Prostate gland (tissue), 2 donors: Measurements from ENCODE around the gene MACO1. TPM values are rescaled to one million over a fixed set of nuclear protein-coding genes. Genes with fewer than 3 reads are reported as not detected.

Source experiments
- DNase-seq: peaks from one replicate; pipeline ENCODE4 v3.0.0-alpha.2; 2019; ENCODE audit warnings: low spot score
- H3K27ac ChIP-seq, 2 donors: fragments of 200-600 bp; sonication (generic); 2 replicates each; pipeline ENCODE4 v1.5.1; 2017 to 2019
- H3K27me3 ChIP-seq: fragments of 200-600 bp; sonication (generic); replicated peaks from 2 replicates; pipeline ENCODE4 v1.5.1; 2019; ENCODE audit not compliant: insufficient read depth
- H3K36me3 ChIP-seq, 2 donors: fragments of 200-600 bp; sonication (generic); 1 replicate in 1 of 2; 2 replicates in 1 of 2; pipeline versions ENCODE4 v1.5.1 to v1.8.1; 2017 to 2019
- H3K4me1 ChIP-seq: fragments of 200-600 bp; sonication (generic); replicated peaks from 2 replicates; pipeline ENCODE4 v1.5.1; 2019
- H3K4me3 ChIP-seq, 2 donors: fragments of 200-600 bp; sonication (generic); 2 replicates each; pipeline ENCODE4 v1.5.1; 2017 to 2019
- H3K9me3 ChIP-seq: fragments of 200-600 bp; sonication (generic); 2 replicates; pipeline ENCODE4 v1.5.1; 2017
- POLR2A ChIP-seq: fragments of 450-650 bp; IDR thresholded peaks from one replicate; pipeline ENCODE4 v1.6.1; 2016; ENCODE audit warnings: antibody characterized with exemption, mild to moderate bottlenecking
- POLR2AphosphoS5 ChIP-seq: sonication (generic); formaldehyde crosslinking; IDR thresholded peaks from one replicate; pipeline ENCODE4 v1.6.1; 2017; ENCODE audit warnings: antibody characterized with exemption
- WGBS: methylation state at CpG from one replicate; pipeline ENCODE4 v1.1.5; 2018; 5-methylcytosine and 5-hydroxymethylcytosine counted together
- intact Hi-C: fragments of 100-400 bp; cut with DNase I; formaldehyde crosslinking; loops from one replicate; pipeline ENCODE4 v1.14.2; 2022
- total RNA-seq, 2 donors: library from RNA; depleted of rRNA; stranded (reverse); fragments of >200 nt; gene quantifications; one replicate each; pipeline ENCODE4 v1.1.0, GENCODE V29; 2016
- TF ChIP-seq, protein P1 (sequence below), 4 experiments: fragments of 200-600 bp in 2 of 4; fragments of 450-650 bp in 2 of 4; sonication (generic) in 2 of 4; IDR thresholded peaks; 1 replicate in 3 of 4; 2 replicates in 1 of 4; pipeline ENCODE4 v1.5.1; 2016 to 2019; ENCODE audit warnings: antibody characterized with exemption in 4 of 4, mild to moderate bottlenecking in 2 of 4, moderate library complexity in 2 of 4

MACO1 gene
- total RNA-seq, 2 donors from 2014 or later: 25.5 to 31.0 TPM

DNA sequence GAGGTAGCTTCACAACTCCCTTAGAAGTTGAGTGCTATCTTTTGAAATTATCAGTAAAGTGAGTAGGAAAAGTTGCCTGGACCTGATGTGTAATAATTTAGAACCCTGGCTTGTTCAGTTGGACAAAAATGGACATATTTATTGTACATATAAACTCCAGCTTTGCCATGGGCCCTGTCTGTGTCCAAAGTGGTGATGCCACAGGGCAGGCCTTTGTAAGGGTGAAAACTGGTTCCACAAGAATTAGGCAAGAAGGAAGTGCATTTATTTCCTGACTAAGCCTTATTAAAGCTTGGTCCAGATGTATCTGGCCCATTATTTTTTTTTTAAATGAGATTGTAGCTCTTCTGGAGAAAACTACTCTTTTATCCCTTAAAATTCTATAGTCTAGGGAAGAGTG lies 47.9 kb downstream of the MACO1 start:
- DNase-seq: peak; percentile 69
- no peaks in the 10 kb centered on the region for H3K27me3 ChIP-seq
- H3K36me3 ChIP-seq: no peaks in the 10 kb centered on the region
- intact Hi-C loops: no loop called here
- H3K9me3 ChIP-seq: no peaks in the 10 kb centered on the region
- TF ChIP-seq POLR2A (no peak), POLR2AphosphoS5 (peak; percentile 80)
- TF ChIP-seq, protein P1, sequence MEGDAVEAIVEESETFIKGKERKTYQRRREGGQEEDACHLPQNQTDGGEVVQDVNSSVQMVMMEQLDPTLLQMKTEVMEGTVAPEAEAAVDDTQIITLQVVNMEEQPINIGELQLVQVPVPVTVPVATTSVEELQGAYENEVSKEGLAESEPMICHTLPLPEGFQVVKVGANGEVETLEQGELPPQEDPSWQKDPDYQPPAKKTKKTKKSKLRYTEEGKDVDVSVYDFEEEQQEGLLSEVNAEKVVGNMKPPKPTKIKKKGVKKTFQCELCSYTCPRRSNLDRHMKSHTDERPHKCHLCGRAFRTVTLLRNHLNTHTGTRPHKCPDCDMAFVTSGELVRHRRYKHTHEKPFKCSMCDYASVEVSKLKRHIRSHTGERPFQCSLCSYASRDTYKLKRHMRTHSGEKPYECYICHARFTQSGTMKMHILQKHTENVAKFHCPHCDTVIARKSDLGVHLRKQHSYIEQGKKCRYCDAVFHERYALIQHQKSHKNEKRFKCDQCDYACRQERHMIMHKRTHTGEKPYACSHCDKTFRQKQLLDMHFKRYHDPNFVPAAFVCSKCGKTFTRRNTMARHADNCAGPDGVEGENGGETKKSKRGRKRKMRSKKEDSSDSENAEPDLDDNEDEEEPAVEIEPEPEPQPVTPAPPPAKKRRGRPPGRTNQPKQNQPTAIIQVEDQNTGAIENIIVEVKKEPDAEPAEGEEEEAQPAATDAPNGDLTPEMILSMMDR (IDR thresholded peaks at IDR 0.05): no peak
- H3K4me3 ChIP-seq: no peak overlapping the region
- peak overlapping the region; percentile 45 to 65 for H3K27ac ChIP-seq
- peaks cover 7% of the 10 kb centered on the region for H3K4me1 ChIP-seq

DNA sequence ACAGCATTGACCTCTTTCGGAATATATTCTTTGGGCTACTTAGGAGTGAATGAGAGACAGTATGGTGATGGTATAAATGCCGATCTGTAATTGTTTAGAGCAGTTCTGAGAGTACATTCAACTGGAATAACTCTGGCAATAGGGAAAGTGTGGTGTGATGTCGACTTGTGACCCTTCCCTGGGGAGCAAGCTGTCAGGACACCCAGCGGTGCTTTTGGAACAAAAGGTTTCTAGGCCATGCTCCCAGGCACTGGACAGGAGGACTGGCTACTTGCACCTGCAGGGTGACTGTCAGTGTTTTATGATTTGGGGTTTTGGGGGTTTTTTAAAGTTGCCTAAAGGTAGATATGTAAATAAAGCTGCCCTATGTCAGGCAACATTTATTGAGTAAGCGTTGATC lies 50.9 kb downstream of the MACO1 start:
- no peaks in the 10 kb centered on the region for H3K36me3 ChIP-seq
- no peak for DNase-seq
- peaks cover 10% of the 10 kb centered on the region for H3K4me1 ChIP-seq
- no peak overlapping the region for H3K4me3 ChIP-seq
- no peaks in the 10 kb centered on the region for H3K27me3 ChIP-seq
- no peaks in the 10 kb centered on the region for H3K9me3 ChIP-seq
- intact Hi-C loops: loop anchor here (5.0 kb wide), 1 partner anchor 49 kb away; the partner anchor contains the start of gene MACO1
- TF ChIP-seq POLR2A: no peak
- no peak overlapping the region for H3K27ac ChIP-seq
- 79% methylated on average over 5 of the region's 5 CpGs for WGBS

DNA sequence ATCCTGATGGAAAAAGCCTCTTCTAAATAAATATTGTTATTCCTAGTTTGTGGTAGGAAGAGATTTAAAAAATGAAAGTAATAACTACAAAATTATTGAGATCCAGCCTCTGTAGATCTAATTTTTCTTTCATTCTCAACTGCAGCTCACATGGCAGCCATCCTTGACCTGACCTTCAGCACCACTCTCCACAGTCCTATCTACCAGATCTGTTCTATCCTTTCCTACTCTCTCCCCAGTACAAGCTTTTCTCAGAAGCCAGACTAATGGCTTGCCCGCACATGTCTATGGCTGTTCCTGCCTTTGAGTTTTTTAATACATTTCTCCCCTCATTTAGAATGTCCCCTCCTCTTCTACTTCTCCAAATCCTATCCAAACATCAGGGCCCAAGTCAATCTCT lies 51.5 kb downstream of the MACO1 start:
- no peak for DNase-seq
- Histone ChIP-seq H3K36me3 (no peaks in the 10 kb centered on the region), H3K4me1 (peaks cover 10% of the 10 kb centered on the region), H3K27ac (no peak overlapping the region), H3K9me3 (no peaks in the 10 kb centered on the region), H3K4me3 (no peak overlapping the region), H3K27me3 (no peaks in the 10 kb centered on the region)
- TF ChIP-seq POLR2AphosphoS5 (no peak), POLR2A (no peak)
- TF ChIP-seq, protein P1 (IDR thresholded peaks at IDR 0.05): no peak
- intact Hi-C loops: loop anchor here (5.0 kb wide), 1 partner anchor 50 kb away; the partner anchor contains the start of gene MACO1
- 61% methylated on average over 1 of the region's 1 CpG for WGBS

DNA sequence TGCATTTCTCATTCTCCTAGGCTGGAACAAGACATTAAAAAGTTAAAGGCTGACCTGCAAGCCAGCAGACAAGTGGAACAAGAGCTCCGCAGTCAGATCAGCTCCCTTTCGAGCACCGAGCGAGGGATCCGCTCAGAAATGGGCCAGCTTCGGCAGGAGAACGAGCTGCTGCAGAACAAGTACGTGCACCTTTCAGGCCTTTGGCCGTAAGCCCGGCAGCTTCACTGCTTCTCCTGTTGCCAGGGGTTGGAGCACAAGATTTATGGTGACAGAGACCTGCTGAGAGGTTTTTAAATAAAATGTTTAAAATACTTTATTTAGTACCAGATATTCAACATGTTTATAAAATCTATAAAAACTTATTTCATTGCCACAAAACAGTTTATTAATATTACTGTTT lies 53.4 kb downstream of the MACO1 start:
- TF ChIP-seq POLR2AphosphoS5: peak; percentile 52
- TF ChIP-seq, protein P1 (IDR thresholded peaks at IDR 0.05): no peak
- H3K4me1 ChIP-seq: peaks cover 7% of the 10 kb centered on the region
- no peaks in the 10 kb centered on the region for H3K27me3 ChIP-seq
- 30% methylated on average over 10 of the region's 10 CpGs for WGBS
- H3K27ac ChIP-seq: peak overlapping the region; percentile 44 to 50
- DNase-seq: peak; percentile 88
- no peaks in the 10 kb centered on the region for H3K9me3 ChIP-seq
- no peak overlapping the region for H3K4me3 ChIP-seq
- intact Hi-C loops: loop anchor here (5.0 kb wide), 1 partner anchor 52 kb away; the partner anchor contains the start of gene MACO1
- no peaks in the 10 kb centered on the region for H3K36me3 ChIP-seq

DNA sequence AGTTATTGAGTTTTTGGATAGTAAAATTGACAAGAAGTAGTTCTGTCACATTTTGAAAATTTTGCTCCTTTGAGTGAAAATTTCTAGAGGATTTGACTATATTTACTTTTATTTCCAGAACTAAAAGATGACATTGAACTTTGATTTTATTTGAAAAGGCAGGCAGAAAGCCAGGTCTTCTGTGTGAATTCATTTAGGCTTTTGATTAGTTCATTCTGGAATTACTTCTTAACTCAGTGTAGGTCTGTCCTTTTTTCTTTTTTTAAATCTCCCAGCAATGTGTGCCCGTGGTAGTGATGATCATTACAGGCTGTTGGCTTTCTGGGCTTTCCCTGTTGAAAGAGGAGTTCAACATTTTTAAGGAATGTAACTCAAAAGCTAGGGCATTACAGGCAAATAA lies 53.8 kb downstream of the MACO1 start:
- TF ChIP-seq POLR2A (no peak), POLR2AphosphoS5 (no peak)
- TF ChIP-seq, protein P1 (IDR thresholded peaks at IDR 0.05): no peak
- H3K9me3 ChIP-seq: no peaks in the 10 kb centered on the region
- no peak overlapping the region for H3K4me3 ChIP-seq
- H3K4me1 ChIP-seq: peaks cover 4% of the 10 kb centered on the region
- 16% methylated on average over 1 of the region's 1 CpG for WGBS
- H3K36me3 ChIP-seq: no peaks in the 10 kb centered on the region
- no peak for DNase-seq
- intact Hi-C loops: loop anchor here (5.0 kb wide), 1 partner anchor 52 kb away; the partner anchor contains the start of gene MACO1
- H3K27me3 ChIP-seq: no peaks in the 10 kb centered on the region
- peak overlapping the region; percentile 14 to 40 for H3K27ac ChIP-seq
